ENCODE data around the gene ALOX15.

ALOX15 gene

GRCh38 chr17:4588898-4589625 is 52.4 kb downstream of the ALOX15 start:
- no peak overlapping the region for H3K4me2 ChIP-seq (ENCODE audit: low read length)
- H3K9me3 ChIP-seq (ENCODE audit: control insufficient read depth, insufficient read depth, low read length) = no peaks in the 10 kb centered on the region
- no peaks in the 10 kb centered on the region for H3F3A ChIP-seq (ENCODE audit: control insufficient read depth, insufficient read depth)
- no peak overlapping the region for H3K27ac ChIP-seq (ENCODE audit: low read depth, low read length)
- no peak for TF ChIP-seq CTCF (IDR thresholded peaks at IDR 0.05; ENCODE audit: low read depth, low read length, poor library complexity, severe bottlenecking)
- TF ChIP-seq EZH2phosphoT487 (IDR thresholded peaks at IDR 0.05; ENCODE audit: borderline replicate concordance, low read length) = no peak
- no peak overlapping the region for H3K4me3 ChIP-seq (ENCODE audit: low read length)
- peaks cover 31% of the 10 kb centered on the region for H3K27me3 ChIP-seq (ENCODE audit: control insufficient read depth, low read length)
- no peaks in the 10 kb centered on the region for H4K20me1 ChIP-seq (ENCODE audit: control insufficient read depth, insufficient read depth, low read depth, low read length)
- no peaks in the 10 kb centered on the region for H3K4me1 ChIP-seq (ENCODE audit: control insufficient read depth, low read length)
- no peaks in the 10 kb centered on the region for H3K9me2 ChIP-seq (replicated peaks; ENCODE audit: control insufficient read depth, low read length)
- H3K79me2 ChIP-seq (ENCODE audit: control insufficient read depth, low read length) = no peaks in the 10 kb centered on the region
- no peaks in the 10 kb centered on the region for H3K36me3 ChIP-seq (ENCODE audit: control insufficient read depth, low read length)

- no peak overlapping the region for H3K4me2 ChIP-seq (ENCODE audit: low read length)
- H3K4me3 ChIP-seq (ENCODE audit: low read length) = no peak overlapping the region
- no peaks in the 10 kb centered on the region for H3K4me1 ChIP-seq (ENCODE audit: control insufficient read depth, low read length)
- no peaks in the 10 kb centered on the region for H3F3A ChIP-seq (ENCODE audit: control insufficient read depth, insufficient read depth)
- H3K36me3 ChIP-seq (ENCODE audit: control insufficient read depth, low read length) = no peaks in the 10 kb centered on the region
- H3K9me2 ChIP-seq (replicated peaks; ENCODE audit: control insufficient read depth, low read length) = no peaks in the 10 kb centered on the region
- TF ChIP-seq CTCF (IDR thresholded peaks at IDR 0.05; ENCODE audit: low read depth, low read length, poor library complexity, severe bottlenecking) (no peak), EZH2phosphoT487 (IDR thresholded peaks at IDR 0.05; ENCODE audit: borderline replicate concordance, low read length) (no peak)
- H3K79me2 ChIP-seq (ENCODE audit: control insufficient read depth, low read length) = no peaks in the 10 kb centered on the region
- no peaks in the 10 kb centered on the region for H4K20me1 ChIP-seq (ENCODE audit: control insufficient read depth, insufficient read depth, low read depth, low read length)
- H3K9me3 ChIP-seq (ENCODE audit: control insufficient read depth, insufficient read depth, low read length) = no peaks in the 10 kb centered on the region
- peaks cover 37% of the 10 kb centered on the region for H3K27me3 ChIP-seq (ENCODE audit: control insufficient read depth, low read length)
- no peak overlapping the region for H3K27ac ChIP-seq (ENCODE audit: low read depth, low read length)
Measured at GRCh38 chr17:4588391-4588790, 53.1 kb downstream of the ALOX15 start.

- Histone ChIP-seq H3F3A (ENCODE audit: control insufficient read depth, insufficient read depth) (no peaks in the 10 kb centered on the region), H3K9me3 (ENCODE audit: control insufficient read depth, insufficient read depth, low read length) (no peaks in the 10 kb centered on the region), H3K36me3 (ENCODE audit: control insufficient read depth, low read length) (no peaks in the 10 kb centered on the region), H3K4me1 (ENCODE audit: control insufficient read depth, low read length) (no peaks in the 10 kb centered on the region), H3K79me2 (ENCODE audit: control insufficient read depth, low read length) (no peaks in the 10 kb centered on the region), H3K4me2 (ENCODE audit: low read length) (no peak overlapping the region), H3K27ac (ENCODE audit: low read depth, low read length) (no peak overlapping the region), H4K20me1 (ENCODE audit: control insufficient read depth, insufficient read depth, low read depth, low read length) (no peaks in the 10 kb centered on the region), H3K4me3 (ENCODE audit: low read length) (no peak overlapping the region), H3K9me2 (replicated peaks; ENCODE audit: control insufficient read depth, low read length) (no peaks in the 10 kb centered on the region), H3K27me3 (ENCODE audit: control insufficient read depth, low read length) (peaks cover 42% of the 10 kb centered on the region)
- TF ChIP-seq CTCF (IDR thresholded peaks at IDR 0.05; ENCODE audit: low read depth, low read length, poor library complexity, severe bottlenecking) = no peak
- TF ChIP-seq EZH2phosphoT487 (IDR thresholded peaks at IDR 0.05; ENCODE audit: borderline replicate concordance, low read length) = no peak
Measured at GRCh38 chr17:4587803-4588202, 53.7 kb downstream of the ALOX15 start.
